HepG2 (cell line): ENCODE results near the gene NELFB. TPM values are rescaled to one million over a fixed set of nuclear protein-coding genes. Genes with fewer than 3 reads are reported as not detected.

Source experiments
- ATAC-seq: fragments of 200-7000 bp; cut with Tn5 transposase; 3 replicates; pipeline ENCODE4 v1.9.1; 2020; ENCODE audit warnings: mild to moderate bottlenecking, moderate library complexity
- BruUV-seq: library from RNA; stranded (reverse); fragments of 400-500 nt; replicated peaks from 2 replicates; lab custom pipeline; 2021; lab: Mats Ljungman, UMichigan
- CTCF ChIA-PET: fragments of 300-600 bp; formaldehyde crosslinking; extraction: SDS; loops from one replicate; lab custom pipeline; 2021; ENCODE audit warnings: low total read pairs, inconsistent platforms, low intra/inter-chr PET ratio; lab: Yijun Ruan, JAX
- POLR2A ChIA-PET: fragments of 350-600 bp; sonication (Branson Sonifier 250); formaldehyde crosslinking; loops from one replicate; lab custom pipeline; 2020; ENCODE audit warnings: antibody characterized with exemption, inconsistent platforms; lab: Yijun Ruan, JAX
- DNase-seq: peaks from one replicate; pipeline ENCODE4 v3.0.0-alpha.2; 2015; ENCODE audit warnings: low spot score
- FAIRE-seq: peaks from 3 replicates; lab custom pipeline; 2011; peaks lifted over from hg19 to GRCh38; lab: Jason Lieb, UNC
- H2AFZ ChIP-seq: one replicate; pipeline ENCODE4 v1.6.1; 2011; ENCODE audit warnings: low read length, inconsistent platforms
- H3K27ac ChIP-seq: fragments of 300-600 bp; 3 replicates; pipeline ENCODE4 v1.8.0; 2011; ENCODE audit warnings: mixed run types, mild to moderate bottlenecking, mixed read lengths, low read length, inconsistent platforms; ENCODE audit not compliant: insufficient read depth; ENCODE audit errors: extremely low read length
- H3K27me3 ChIP-seq, 2 experiments: fragments of 200-600 bp in 1 of 2; 2 replicates in 1 of 2; 3 replicates in 1 of 2; pipeline versions ENCODE4 v1.6.0 to v1.8.0; 2011; ENCODE audit warnings: low read length in 2 of 2, mild to moderate bottlenecking in 2 of 2, moderate library complexity in 2 of 2, inconsistent platforms in 1 of 2; ENCODE audit not compliant: insufficient read depth in 2 of 2, control insufficient read depth in 1 of 2
- H3K36me3 ChIP-seq, 2 experiments: fragments of 200-600 bp in 1 of 2; replicated peaks in 1 of 2; 2 replicates in 1 of 2; 3 replicates in 1 of 2; pipeline versions ENCODE4 v1.5.1 to v1.8.0; 2011; ENCODE audit warnings: low read length in 2 of 2, inconsistent platforms in 1 of 2; ENCODE audit not compliant: insufficient read depth in 2 of 2, control insufficient read depth in 1 of 2
- H3K4me1 ChIP-seq: 2 replicates; pipeline ENCODE4 v1.5.1; 2012; ENCODE audit warnings: low read length, inconsistent platforms; ENCODE audit not compliant: insufficient read depth
- H3K4me2 ChIP-seq: 2 replicates; pipeline ENCODE4 v1.6.0; 2011; ENCODE audit warnings: low read depth, low read length, inconsistent platforms
- H3K4me3 ChIP-seq, 3 experiments: fragments of 200-600 bp in 1 of 3; sonication (generic), shearing (Covaris generic) in 1 of 3; replicated peaks in 1 of 3; 2 replicates each; pipeline ENCODE4 v1.5.1; 2011 to 2016; ENCODE audit warnings: low read length in 3 of 3, inconsistent platforms in 2 of 3, low read depth in 2 of 3, mild to moderate bottlenecking in 2 of 3, control low read depth in 1 of 3, mixed read lengths in 1 of 3; ENCODE audit not compliant: insufficient read depth in 1 of 3
- H3K79me2 ChIP-seq: one replicate; pipeline ENCODE4 v1.6.1; 2011; ENCODE audit warnings: low read length, inconsistent platforms; ENCODE audit not compliant: insufficient read depth
- H3K9ac ChIP-seq: 2 replicates; pipeline ENCODE4 v1.6.0; 2011; ENCODE audit warnings: mild to moderate bottlenecking, low read depth, low read length, inconsistent platforms; ENCODE audit not compliant: insufficient read depth
- H3K9me3 ChIP-seq: 2 replicates; pipeline ENCODE4 v1.5.1; 2012; ENCODE audit warnings: mild to moderate bottlenecking, low read length
- H4K20me1 ChIP-seq: 2 replicates; pipeline ENCODE4 v1.6.0; 2011; ENCODE audit warnings: inconsistent platforms, mild to moderate bottlenecking, low read length, moderate library complexity; ENCODE audit not compliant: insufficient read depth
- GPN1 ChIP-seq: sonication (generic); formaldehyde crosslinking; IDR thresholded peaks from 2 replicates; pipeline ENCODE4 v1.5.1; 2020; ENCODE audit warnings: missing genetic modification reagents, borderline replicate concordance
- HNF1A ChIP-seq, 2 experiments: sonication (generic) in 1 of 2; formaldehyde crosslinking in 1 of 2; IDR thresholded peaks; 2 replicates each; pipeline versions ENCODE4 v1.4.0 to v1.6.1; 2016 to 2020; ENCODE audit warnings: borderline replicate concordance in 1 of 2, low read depth in 1 of 2, mild to moderate bottlenecking in 1 of 2, missing genetic modification reagents in 1 of 2
- JUND ChIP-seq: sonication (generic); formaldehyde crosslinking; IDR thresholded peaks from 2 replicates; pipeline ENCODE4 v1.8.0; 2022; ENCODE audit warnings: mild to moderate bottlenecking, missing genetic modification reagents
- KLF11 ChIP-seq: IDR thresholded peaks from 2 replicates; pipeline ENCODE4 v1.6.1; 2016; ENCODE audit warnings: missing compliant biosample characterization
- MTA1 ChIP-seq: sonication (generic); formaldehyde crosslinking; IDR thresholded peaks from 2 replicates; pipeline ENCODE4 v1.4.0; 2020; ENCODE audit warnings: missing genetic modification reagents, mild to moderate bottlenecking, borderline replicate concordance
- MXD1 ChIP-seq: sonication (generic); formaldehyde crosslinking; IDR thresholded peaks from 2 replicates; pipeline ENCODE4 v1.4.0; 2020; ENCODE audit warnings: mild to moderate bottlenecking, missing genetic modification reagents
- NR3C1 ChIP-seq: sonication (generic); formaldehyde crosslinking; IDR thresholded peaks from 2 replicates; pipeline ENCODE4 v1.4.0; 2020; ENCODE audit warnings: missing genetic modification reagents
- SRF ChIP-seq: IDR thresholded peaks from 2 replicates; pipeline ENCODE4 v1.6.1; 2011; ENCODE audit warnings: mild to moderate bottlenecking, low read depth, low read length, moderate library complexity
- TBX2 ChIP-seq: sonication (generic); formaldehyde crosslinking; IDR thresholded peaks from 2 replicates; pipeline ENCODE4 v1.5.0; 2020; ENCODE audit warnings: missing genetic modification reagents, mild to moderate bottlenecking, borderline replicate concordance
- ZNF672 ChIP-seq: sonication (generic); formaldehyde crosslinking; IDR thresholded peaks from 2 replicates; pipeline ENCODE4 v1.8.1; 2022; ENCODE audit warnings: missing genetic modification reagents
- ZSCAN21 ChIP-seq: sonication (generic); formaldehyde crosslinking; IDR thresholded peaks from 2 replicates; pipeline ENCODE4 v1.8.0; 2022; ENCODE audit warnings: mild to moderate bottlenecking, missing genetic modification reagents, moderate library complexity, borderline replicate concordance
- WGBS: methylation state at CpG from one replicate; pipeline ENCODE4 v1.1.6; 2017; ENCODE audit warnings: low lambda C conversion rate; 5-methylcytosine and 5-hydroxymethylcytosine counted together
- in situ Hi-C: cut with HindIII; loops from 2 replicates; pipeline ENCODE4 v1.10.0; 2017; ENCODE audit warnings: low pct_unique_long_range_greater_than_20kb; ENCODE audit not compliant: extremely low pct_ligation_motif_present
- intact Hi-C: fragments of 100-400 bp; cut with micrococcal nuclease; formaldehyde crosslinking; loops from one replicate; pipeline ENCODE4 v1.10.0; 2022; ENCODE audit not compliant: unreplicated experiment
- polyA plus RNA-seq, 8 experiments: library from polyadenylated mRNA; depleted of rRNA in 3 of 8; stranded (reverse) in 7 of 8; unstranded in 1 of 8; fragments of >200 nt; fragmentation: Illumina TruSeq in 4 of 8; extraction: Trizol in 4 of 8; gene quantifications; 2 replicates each; pipeline versions ENCODE4 v1.2.1 to v1.2.3, GENCODE V29; 2011 to 2016; ENCODE audit warnings: low read depth in 4 of 8, missing spikeins in 1 of 8, mixed read lengths in 1 of 8; ENCODE audit not compliant: insufficient read depth in 1 of 8
- total RNA-seq, 5 experiments: library from RNA; depleted of rRNA; stranded (reverse); fragments of >200 nt; fragmentation: Illumina TruSeq; extraction: Trizol; gene quantifications; 2 replicates each; pipeline ENCODE4 v1.2.3, GENCODE V29; 2016; ENCODE audit warnings: low read depth in 1 of 5
- TF ChIP-seq, protein P1 (sequence below): sonication (generic); formaldehyde crosslinking; IDR thresholded peaks from 2 replicates; pipeline ENCODE4 v1.5.0; 2020; ENCODE audit warnings: mild to moderate bottlenecking, missing genetic modification reagents, borderline replicate concordance

Gene NELFB
- total and polyA plus RNA-seq, 2 of the 13 experiments (the other 11 are each of a cell fraction or from before 2014, with no cell fraction given): 26.5 to 45.8 TPM

DNA sequence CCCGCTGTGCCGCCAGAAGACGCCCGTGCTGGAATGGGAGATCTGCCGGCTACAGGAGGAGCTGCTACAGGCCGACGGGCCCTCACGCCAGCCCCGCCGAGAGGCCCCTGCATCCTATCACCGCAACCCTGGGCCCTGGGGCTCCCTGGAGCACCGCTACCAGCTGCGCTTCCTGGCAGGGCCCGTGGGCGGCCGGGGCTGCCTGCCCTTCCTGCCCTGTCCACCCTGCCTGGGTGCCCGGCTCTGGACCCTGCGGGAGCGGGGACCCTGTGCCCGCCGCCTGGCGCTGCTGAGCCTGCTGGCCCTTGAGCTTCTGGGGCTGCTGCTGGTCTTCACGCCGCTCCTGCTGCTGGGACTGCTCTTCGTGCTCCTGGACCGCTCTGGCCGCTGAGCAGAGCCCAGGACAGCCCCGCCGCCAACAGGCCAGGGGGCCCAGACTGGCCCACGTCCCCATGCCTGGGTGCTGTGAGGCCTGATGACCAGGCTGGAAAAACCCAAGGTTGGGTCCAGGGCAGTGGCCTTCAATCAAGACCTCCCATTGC, 36.8 kb upstream of the NELFB start (continued):
- TF ChIP-seq KLF11 (CRISPR knock-in tag) (peak; percentile 27; the same call in 1 of the 2 replicates), TBX2 (CRISPR knock-in tag) (0 out of 2 replicates have a peak, but pooled peaks have one; percentile 20), SRF (no peak), HNF1A (IDR thresholded peaks at IDR 0.05; ENCODE audit: low read depth) (no peak), HNF1A (CRISPR knock-in tag; IDR thresholded peaks at IDR 0.05; ENCODE audit: borderline replicate concordance) (0 out of 2 replicates have a peak, but pooled peaks have one; percentile 3)
- TF ChIP-seq, all 625 proteins: peak for 25

GRCh38 chr9:137218754-137219271, 36.3 kb upstream of the NELFB start:
- H3K4me1 ChIP-seq: peaks cover 35% of the 10 kb centered on the region
- H4K20me1 ChIP-seq: peaks cover 4% of the 10 kb centered on the region; the same call in 1 of the 2 replicates
- H3K27ac ChIP-seq: peak overlapping the region; percentile 84
- DNase-seq (peak; percentile 81), FAIRE-seq (peak; percentile 77), ATAC-seq (peak; percentile 30)
- POLR2A ChIA-PET: interaction anchor here (1.0 to 13.4 kb wide), 12 partner anchors 8 to 137 kb away, joined by 3 to 225 read pairs (median 8); partner anchors contain the start of genes ANAPC2, NDOR1, RNF224 and SSNA1
- H2AFZ ChIP-seq: no peak overlapping the region
- peaks cover 3% of the 10 kb centered on the region for H3K79me2 ChIP-seq
- no TSS peak for BruUV-seq
- in situ Hi-C loops: no loop called here
- H3K4me2 ChIP-seq: peak overlapping the region; percentile 90
- peak overlapping the region; percentile 77 for H3K9ac ChIP-seq
- no CpG with 5 or more reads among the region's 12 CpGs for WGBS
- intact Hi-C loops: no loop called here
- H3K9me3 ChIP-seq: no peaks in the 10 kb centered on the region
- H3K36me3 ChIP-seq: no peaks in the 10 kb centered on the region
- peak overlapping the region; percentile 68 to 83 (median 77) for H3K4me3 ChIP-seq
- H3K27me3 ChIP-seq: no peaks in the 10 kb centered on the region; a peak in 1 of 5 replicates
- CTCF ChIA-PET: no interaction called here
- TF ChIP-seq JUND (CRISPR knock-in tag): peak; percentile 65; the same call in 1 of the 2 replicates
- TF ChIP-seq NR3C1 (CRISPR knock-in tag): no peak
- TF ChIP-seq MXD1: no peak
- TF ChIP-seq MTA1: peak; percentile 83; the same call in 1 of the 2 replicates
- no peak for TF ChIP-seq ZNF672 (CRISPR knock-in tag)
- TF ChIP-seq ZSCAN21 (CRISPR knock-in tag): peak; percentile 79; the same call in 1 of the 2 replicates
- TF ChIP-seq, protein P1, sequence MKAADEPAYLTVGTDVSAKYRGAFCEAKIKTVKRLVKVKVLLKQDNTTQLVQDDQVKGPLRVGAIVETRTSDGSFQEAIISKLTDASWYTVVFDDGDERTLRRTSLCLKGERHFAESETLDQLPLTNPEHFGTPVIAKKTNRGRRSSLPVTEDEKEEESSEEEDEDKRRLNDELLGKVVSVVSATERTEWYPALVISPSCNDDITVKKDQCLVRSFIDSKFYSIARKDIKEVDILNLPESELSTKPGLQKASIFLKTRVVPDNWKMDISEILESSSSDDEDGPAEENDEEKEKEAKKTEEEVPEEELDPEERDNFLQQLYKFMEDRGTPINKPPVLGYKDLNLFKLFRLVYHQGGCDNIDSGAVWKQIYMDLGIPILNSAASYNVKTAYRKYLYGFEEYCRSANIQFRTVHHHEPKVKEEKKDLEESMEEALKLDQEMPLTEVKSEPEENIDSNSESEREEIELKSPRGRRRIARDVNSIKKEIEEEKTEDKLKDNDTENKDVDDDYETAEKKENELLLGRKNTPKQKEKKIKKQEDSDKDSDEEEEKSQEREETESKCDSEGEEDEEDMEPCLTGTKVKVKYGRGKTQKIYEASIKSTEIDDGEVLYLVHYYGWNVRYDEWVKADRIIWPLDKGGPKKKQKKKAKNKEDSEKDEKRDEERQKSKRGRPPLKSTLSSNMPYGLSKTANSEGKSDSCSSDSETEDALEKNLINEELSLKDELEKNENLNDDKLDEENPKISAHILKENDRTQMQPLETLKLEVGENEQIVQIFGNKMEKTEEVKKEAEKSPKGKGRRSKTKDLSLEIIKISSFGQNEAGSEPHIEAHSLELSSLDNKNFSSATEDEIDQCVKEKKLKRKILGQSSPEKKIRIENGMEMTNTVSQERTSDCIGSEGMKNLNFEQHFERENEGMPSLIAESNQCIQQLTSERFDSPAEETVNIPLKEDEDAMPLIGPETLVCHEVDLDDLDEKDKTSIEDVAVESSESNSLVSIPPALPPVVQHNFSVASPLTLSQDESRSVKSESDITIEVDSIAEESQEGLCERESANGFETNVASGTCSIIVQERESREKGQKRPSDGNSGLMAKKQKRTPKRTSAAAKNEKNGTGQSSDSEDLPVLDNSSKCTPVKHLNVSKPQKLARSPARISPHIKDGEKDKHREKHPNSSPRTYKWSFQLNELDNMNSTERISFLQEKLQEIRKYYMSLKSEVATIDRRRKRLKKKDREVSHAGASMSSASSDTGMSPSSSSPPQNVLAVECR (CRISPR knock-in tag): peak; percentile 68; the same call in 1 of the 2 replicates
- no peak for TF ChIP-seq GPN1 (CRISPR knock-in tag)
